GM19351 (cell line): ENCODE data around the gene NFATC2.

Experiments used
- ATAC-seq: cut with Tn5 transposase; IDR thresholded peaks from one replicate; pipeline ENCODE4 v1.9.1; 2021; ENCODE audit warnings: mild to moderate bottlenecking, moderate library complexity; ENCODE audit not compliant: unreplicated experiment

The NFATC2 gene

DNA sequence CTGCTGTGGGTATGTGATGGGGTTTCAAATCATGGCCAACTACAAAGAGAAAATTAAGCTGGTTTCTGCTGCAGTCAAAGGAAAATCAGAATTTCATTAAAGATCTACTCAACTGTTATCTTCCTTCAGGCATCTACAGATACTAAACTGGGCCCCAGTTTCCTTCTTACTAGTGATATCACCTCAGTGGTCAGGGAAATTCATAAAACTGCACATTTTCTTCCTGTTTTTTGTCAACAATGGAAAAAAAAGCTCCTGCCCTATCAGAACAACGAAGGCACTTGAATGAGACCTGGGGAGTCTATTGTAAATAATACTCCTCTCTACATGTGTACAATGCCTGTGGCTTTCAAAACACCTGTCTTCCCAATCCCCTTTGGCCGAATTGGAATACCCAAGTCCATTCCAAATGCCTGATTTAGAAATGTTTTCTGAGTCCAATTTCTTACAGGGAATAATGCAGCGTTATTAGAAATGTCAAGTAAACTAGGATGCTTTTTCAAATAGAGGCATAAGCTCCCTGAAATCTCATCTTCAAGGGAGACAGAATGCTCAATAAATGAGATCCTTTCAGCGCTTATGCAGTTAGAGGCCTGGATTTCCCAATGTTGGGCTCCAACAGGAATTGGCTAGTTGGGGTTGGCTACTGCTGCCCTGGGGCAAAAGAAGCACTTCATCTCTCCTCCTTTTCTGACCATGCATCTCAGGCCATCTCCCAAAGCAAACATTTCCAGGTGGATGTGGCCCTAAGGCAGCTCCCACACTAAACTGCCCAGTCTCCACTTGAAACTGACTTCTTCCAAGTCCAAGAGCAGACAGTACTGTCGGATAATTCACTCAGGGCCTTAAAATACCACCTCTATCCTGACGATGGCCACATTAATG, 143.3 kb downstream of the NFATC2 start:
- ATAC-seq = no peak

DNA sequence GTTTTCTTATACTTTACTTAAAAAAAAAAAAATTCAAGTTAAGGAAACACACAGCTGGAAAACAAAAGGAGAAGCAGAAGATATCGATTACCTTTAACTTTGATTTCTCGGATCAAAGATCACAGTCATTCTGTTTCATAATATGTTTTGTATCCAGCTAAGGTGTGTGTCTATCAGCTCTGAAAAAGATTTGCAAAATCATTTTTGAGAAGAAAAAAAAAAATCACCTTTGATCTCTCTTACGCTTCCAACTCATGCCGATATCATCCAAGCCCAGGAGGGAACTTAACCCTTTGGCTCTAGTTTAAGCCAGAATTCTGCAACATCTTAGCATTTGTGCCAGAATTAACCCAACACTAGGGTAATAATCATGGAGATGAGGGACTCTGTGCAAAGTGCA, 144.0 kb downstream of the NFATC2 start:
- ATAC-seq = no peak

DNA sequence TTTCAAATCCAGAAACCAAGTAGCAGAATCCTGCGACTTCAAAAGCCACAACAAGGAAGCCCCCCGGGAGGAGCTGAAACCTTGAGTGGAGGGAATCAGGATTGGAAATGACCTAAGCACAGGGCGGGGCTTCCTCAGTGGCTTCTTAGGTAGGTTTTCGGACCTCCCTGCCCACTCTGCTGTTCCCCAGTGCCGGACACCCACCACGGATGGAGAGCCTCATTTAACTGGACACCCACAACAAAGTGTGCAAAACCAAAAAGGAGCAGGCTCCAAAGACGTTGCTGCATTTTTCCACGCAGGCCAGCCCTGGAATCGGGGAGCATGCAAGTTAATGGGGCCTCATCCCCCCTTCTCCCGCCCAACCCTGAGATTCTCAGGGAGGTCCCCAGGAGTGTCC, 144.4 kb downstream of the NFATC2 start:
- ATAC-seq = no peak

DNA sequence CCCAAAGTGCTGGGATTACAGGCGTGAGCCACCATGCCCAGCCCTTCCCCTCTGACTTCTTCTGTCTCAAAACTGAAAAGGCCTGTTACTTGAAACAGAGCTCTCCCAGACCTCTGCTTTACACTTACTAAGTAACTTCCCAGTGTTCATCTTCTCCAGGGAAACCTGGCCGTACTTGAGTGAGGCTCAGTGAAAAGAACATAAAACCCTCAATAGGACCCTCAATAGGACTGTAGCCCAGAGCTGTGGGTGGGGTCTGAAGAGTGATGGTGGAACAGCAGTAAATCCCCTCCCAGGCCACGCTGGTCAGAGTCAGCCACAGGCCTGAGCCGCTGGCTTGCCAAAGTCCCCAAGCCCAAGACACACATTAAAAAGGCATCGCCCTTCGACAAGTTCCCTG, 145.4 kb downstream of the NFATC2 start:
- no peak for ATAC-seq

DNA sequence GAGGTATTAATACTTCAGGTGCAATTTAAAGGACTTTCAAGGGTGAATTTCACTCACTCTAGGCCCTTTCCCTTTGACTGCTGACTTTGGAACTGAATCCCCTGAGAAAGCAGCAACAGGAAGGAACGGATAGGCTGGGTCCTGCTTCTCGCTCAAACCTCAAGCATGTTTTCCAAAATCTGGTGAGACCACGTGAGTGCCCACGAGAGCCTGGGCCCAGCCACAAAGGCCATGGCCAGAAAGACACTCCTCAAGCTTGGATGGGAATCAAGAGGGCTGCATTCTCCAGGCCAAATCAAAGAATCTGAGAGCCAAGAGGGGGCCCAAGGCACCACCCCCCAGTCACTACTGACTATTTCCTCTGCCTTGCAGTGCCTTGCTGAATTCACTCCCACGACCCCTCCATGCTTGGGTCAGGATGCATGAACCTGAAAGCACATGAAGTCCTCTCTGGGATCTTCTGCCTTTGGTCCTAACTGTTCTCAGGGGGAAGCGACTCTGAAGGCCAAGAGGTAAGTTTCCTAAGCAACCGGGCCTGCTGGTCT, 146.1 kb downstream of the NFATC2 start:
- ATAC-seq = no peak

DNA sequence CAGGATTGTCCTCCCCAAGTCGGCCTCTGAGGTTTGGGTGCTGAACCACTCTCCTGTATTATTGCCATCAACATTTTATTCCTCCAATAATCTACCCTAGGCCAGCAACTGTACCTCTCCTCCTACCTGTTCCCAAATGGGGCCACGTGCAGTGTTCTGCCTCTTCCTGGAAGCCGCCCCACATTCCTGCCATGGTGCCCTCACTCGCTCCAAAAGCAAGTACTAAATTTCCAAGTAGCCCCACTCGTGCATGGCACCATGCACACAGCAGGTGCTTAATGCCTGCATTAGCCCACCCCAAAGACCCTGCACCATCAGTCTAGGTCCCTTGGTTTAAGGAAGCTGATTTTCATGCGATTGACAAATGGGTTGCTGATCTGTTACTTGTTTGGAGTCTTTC, 147.8 kb downstream of the NFATC2 start:
- ATAC-seq = no peak

DNA sequence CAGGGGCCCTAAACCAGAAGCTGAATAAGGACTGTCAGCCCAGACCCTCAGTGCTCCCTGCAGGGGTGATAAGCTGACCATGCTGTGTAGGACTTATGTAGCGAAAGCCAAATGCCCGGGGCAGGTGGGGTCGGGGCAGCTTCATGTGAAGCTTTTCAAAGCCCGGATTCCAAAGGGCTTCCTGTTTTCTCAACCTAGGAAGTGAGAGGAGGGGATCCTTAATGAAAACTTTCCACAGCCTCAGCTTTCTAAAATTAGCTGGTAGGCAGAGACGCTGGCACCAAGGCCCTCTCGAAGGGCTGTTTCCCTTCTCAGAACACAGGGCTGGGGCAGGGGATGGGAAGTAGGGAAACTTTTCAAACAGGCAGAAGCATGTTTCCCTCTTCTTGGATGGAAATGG, 148.9 kb downstream of the NFATC2 start:
- no peak for ATAC-seq

DNA sequence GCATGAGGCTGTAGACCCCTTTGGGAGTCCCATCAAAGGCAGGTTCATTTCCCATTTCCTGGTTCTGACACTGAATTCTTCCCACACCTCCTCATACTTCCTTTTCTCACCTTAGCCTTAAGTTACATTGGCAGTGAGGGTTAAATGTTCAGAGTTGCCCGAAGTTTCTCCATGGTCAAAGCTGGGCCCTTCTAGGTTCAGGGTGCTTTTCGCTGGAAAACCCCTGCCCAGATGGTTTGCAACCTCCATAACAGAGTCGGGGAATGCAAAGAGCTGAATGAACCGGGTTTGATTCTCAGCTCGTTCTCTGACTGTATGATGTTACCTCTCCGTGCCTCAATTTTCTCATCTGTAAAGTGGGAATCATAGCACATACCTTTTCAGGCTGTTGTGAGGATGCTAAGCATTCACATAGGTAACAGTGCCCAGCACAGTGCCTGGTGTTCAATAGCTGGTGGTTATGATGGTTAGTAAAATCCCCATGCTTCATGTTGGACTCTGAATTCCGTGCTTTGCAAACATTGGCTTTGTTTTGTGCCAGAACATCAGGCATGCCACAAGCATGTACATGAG, 149.8 kb downstream of the NFATC2 start:
- no peak for ATAC-seq

DNA sequence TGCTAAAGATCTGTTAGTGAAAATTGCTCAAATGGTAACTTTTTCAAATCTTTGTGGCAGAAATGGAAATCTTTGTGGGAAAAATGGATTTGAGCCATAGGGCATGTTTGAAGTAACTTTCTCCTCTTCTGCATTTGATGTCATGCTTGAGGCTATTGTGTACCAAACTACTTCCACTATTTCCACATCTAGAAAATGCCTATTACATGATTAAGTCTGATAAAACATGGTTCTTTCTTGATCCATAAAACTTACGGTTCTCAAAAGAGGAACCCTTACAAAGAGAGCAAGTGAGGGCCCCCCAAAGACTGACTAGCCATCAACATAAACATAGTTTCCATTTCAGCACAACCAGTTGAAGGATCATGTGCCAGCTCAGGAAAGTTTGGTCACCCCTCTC, 150.6 kb downstream of the NFATC2 start:
- ATAC-seq = no peak

DNA sequence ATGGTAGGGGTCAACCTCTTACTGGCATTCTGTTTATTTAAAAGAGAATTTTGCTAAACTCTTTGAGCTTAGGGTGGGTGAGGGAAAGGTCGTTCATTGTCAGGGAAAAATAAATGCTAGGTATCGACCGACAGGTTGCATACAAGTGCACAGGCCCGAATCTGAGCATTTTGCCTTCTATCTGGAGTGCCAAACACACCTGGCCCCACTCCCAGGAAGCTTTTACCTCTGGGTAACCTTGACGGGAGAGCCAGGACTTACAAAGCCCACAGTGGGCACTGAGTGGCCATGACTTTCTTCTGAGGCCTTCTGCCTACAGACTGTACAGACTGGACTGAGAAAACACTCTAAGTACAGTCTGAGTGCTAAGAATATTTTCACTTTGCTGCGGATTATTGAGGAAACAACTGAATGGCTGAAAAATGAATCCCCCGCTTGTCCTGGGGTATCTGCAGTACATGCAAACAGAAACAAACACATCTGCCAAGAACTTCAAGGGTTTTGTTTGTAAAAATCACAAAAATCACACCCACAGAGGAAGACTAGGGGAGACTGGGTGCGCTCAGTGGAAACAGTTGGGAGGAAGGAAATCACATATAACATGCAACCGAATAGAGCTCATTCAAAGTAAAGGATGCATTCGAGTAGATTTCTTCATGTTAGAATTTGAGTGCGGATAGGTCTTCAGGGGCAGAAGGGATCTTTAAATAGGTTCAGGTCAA, 152.8 kb downstream of the NFATC2 start:
- no peak for ATAC-seq

DNA sequence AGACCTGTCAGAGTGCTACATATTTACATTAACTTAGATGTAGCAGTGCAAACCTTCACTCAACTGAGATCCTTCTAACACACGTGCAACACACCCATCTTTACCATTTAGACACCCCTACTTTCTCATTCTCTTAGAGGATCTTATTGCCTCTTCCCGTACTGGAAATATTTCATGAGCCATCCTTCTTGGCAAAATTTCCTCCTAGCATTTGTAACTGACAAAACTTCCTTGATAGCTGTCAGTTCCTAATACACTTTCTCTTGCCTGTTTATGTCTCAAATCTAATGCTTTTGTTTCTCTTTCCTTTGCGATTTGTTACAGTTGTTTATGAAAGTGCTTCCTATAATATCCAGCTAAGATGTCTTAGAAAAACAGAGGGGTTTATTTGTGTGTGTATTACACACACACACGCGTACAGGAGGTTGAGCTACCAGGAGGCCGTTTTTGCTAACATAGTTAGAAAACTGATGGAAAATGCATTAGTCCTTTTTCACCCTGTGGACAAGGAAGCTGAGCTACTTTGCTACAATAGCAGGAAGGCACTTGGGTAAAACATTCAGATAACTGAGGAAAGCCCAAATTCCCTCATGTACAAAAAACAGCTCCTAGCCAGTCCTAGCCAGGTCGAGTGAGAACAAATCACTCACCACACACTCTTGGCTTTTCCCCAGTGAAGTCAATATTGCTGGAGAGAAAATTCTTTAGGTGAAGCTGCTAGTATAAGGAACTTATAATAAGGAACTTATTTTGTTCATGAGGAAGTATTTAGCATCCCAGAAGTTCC, 153.6 kb downstream of the NFATC2 start:
- ATAC-seq = no peak

DNA sequence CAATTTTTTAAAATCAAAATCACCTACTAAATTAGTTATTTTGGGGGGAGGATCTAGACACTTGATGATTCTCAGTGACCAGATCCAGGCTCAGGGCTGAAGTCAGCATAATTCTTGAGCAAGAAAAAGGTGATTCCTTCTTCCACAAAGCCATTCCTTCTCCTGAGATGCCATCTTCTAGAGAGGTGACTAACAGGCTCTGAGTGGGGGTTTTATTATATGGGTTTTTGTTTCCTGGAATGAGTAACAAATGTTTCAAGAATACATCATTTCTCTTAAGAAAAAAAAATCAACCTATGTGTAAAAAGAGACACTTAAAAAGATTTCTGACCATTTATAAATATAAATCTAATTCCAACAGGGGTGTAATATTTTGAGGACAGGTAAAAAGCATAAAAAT, 154.3 kb downstream of the NFATC2 start:
- no peak for ATAC-seq

DNA sequence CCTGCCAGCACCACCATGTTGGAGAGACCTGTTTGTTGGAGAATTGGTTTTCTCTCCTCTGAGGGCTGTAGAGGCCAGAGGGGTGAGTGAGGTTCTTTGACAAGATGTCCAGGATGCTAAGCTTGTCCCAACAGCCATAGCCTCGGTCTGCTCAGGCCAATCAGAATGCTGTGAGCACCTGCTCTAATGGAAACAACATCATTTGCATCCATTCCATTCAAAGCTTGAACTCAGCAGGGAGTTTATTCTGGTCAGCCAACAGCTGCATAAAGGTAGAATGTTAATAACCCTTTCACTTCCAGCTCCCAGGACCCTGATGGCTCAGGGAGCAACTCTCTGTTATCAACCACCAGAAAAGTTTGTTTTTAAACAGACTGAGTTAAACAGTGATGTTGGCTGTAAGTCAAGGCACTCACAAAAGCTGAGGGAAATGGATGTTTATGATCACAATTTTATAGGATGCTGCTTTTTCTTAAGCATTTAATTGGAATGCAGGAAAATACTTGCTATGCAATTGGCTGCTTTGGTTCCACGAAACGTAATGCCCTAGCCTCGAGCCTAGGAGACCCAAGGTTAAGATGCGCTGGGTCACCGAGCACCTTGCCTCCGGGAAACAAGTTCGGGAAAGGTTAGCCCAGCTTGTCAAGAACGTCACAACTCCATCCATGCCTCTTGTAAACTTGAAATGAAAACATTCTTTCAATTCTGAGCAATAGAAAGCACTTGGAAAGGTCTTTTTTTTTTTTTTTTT, 155.2 kb downstream of the NFATC2 start:
- ATAC-seq = no peak

DNA sequence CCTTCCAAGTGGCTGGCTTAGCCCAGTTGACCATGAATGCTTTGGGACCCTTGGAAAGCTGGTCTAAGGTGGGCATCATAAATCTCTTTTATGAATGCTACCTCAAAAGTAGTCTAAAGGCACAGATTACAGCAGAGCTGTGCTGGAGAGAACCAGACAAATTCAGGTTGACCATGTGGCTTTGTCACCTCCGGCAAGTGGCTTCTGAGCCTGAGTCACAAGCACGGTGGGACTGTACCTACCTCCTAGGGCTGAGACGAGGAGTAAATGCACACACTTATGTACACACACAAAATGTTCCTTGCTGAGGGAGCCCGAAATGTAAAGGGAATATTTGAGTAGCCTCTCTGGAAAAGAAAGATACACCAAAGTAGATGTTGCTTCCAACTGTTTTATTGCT, 155.9 kb downstream of the NFATC2 start:
- ATAC-seq = no peak

DNA sequence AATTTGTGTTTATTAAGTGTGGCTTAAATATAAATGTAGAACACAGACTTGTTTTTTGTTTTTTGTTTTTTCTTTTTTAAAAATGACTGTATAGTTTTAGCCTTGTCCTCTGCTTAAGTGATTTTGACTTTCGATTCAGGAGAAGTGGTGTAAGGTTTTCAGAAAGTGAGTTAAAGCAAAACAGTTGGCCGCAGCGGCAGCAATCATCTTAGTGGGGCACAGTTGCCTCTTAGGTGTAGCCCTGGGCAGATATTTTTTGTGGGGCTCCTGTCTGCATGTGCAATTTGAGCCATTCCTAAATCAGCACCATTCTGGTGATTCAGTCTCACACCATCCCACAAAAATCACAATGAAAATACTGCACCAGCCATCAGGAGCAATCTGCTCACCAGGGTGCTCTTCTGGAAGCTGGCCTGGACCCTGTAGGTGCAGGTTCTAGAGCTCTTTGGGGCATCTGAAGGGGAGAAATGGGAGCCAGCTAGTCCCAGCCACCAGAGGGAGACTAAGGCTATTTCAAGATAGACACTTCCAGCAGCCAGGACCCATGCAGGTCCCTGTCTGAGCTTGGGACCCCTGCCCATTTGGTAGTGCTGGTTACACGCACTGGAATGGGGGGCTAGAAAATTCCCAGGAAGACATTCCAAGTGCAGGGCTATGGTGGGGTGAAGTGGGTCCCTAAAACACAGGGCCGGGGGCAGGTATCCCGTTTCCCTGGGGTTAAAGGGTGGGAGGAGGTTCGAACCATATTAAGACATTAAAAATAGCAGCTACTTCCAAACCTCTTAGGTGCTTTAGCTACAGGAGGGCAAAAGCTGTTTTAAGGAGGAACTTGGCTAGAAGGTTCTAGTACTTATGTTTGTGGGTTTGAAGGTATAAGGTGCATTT, 156.6 kb downstream of the NFATC2 start:
- ATAC-seq = peak; percentile 41

DNA sequence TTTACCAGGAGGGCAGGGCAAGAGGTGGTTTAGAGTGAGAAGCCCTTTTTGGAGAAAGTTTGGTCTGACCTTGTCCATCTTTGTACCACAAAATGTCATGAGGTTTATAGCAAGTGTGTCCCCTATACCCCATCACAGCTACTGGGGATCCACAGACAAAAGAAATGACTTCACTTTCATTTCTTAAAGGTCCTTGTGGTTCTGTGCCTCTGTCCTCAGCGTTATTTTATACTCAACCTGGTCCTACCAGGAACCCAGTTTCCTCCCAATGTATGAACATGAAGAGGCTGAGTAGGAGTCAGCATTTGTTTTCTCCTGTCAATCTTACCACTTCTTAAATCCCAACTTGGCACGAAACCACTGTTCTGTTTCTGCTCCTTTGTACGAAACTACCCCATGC, 157.6 kb downstream of the NFATC2 start:
- no peak for ATAC-seq

DNA sequence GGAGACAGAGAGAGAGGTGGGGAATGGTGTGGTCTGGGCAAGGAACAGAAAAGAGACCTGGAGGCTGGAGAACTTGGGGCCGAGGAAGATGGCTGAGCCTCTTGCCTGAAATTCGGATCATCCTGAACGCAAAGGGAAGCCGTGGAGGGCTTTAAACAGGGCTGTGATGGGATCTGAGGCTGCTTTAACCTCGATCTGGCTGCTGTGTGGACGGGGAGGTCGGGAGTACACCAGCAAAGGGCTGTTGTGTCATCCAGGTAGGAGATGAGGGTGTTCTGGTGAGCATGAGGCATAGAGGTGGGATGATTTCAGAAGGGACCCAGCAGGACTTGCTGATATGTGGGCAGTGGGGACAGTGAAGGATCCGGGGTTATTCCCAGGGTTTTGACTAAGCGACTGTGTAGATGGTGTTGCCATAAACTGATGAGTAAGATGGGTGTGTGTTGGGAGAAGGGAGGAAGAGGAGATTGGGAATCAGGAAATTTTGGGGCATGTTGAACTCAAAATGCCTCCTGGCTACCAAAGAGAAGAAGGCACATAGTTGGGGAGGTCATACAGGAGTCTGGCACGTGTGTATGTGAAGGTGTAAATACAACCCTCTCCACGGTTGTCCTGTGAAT, 158.5 kb downstream of the NFATC2 start:
- no peak for ATAC-seq

DNA sequence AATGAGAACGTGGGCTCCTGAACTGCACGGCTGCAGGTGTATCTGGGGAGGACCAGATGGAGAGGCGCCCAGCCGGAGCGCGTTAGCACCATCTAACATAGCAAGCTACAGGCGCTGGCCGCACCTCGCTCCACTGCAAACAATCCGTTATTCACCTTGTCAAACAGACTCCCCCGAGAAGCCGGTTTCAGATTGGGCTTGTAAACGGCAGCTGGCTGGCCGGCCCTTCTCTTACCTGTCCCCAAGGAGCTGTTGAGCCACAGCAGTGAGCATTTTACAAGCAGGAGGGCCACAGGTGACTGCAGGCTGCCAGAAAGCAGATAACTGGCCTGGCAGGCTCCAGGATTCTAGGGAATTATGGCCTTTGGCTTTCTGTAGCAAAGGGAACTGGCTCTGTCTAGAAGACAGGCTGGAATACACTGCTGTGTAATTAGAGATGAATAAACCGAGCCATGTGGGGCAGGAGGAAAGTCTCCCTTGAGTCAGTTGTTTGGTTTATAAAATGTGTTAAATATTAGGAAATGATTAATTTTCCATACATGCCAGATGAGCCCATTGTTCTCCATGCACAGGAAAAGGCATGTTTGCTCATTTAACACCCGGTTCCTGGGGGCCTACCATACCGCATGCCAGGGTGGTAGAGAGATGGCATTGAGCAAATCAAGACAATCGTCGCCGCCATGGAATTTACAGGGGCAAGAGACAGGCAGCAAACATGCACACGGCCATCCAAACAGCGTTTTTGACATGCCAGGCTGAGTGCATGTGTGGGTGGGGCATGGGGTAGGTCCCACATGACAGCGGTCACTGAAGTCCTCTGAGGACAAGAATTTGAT, 159.3 kb downstream of the NFATC2 start:
- ATAC-seq = no peak
